GM12891 (cell line): ENCODE data around the gene HOXA9.

Experiments used
- DNase-seq: peaks from one replicate; pipeline ENCODE4 v3.0.0; 2011; ENCODE audit warnings: low spot score; ENCODE audit not compliant: insufficient read length
- FAIRE-seq: peaks from 2 replicates; lab custom pipeline; 2011; peaks lifted over from hg19 to GRCh38; lab: Jason Lieb, UNC
- PAX5 ChIP-seq: IDR thresholded peaks from 2 replicates; pipeline ENCODE4 v1.6.1; 2011; ENCODE audit warnings: low read length, moderate library complexity, mild to moderate bottlenecking; ENCODE audit not compliant: insufficient read depth, severe bottlenecking
- POLR2A ChIP-seq: IDR thresholded peaks from 2 replicates; pipeline ENCODE4 v1.6.1; 2011; ENCODE audit warnings: low read depth, low read length, control low read depth
- POLR2AphosphoS5 ChIP-seq: IDR thresholded peaks from 2 replicates; pipeline ENCODE4 v1.6.1; 2011; ENCODE audit warnings: low read depth, low read length, control low read depth
- POU2F2 ChIP-seq: IDR thresholded peaks from 2 replicates; pipeline ENCODE4 v1.6.1; 2011; ENCODE audit warnings: low read depth, mild to moderate bottlenecking, control low read depth, low read length, moderate library complexity
- SPI1 ChIP-seq: IDR thresholded peaks from 2 replicates; pipeline ENCODE4 v1.6.1; 2011; ENCODE audit warnings: low read depth, low read length, control low read depth
- TAF1 ChIP-seq: IDR thresholded peaks from 2 replicates; pipeline ENCODE4 v1.6.1; 2011; ENCODE audit warnings: low read depth, low read length, control low read depth

Gene HOXA9

DNA sequence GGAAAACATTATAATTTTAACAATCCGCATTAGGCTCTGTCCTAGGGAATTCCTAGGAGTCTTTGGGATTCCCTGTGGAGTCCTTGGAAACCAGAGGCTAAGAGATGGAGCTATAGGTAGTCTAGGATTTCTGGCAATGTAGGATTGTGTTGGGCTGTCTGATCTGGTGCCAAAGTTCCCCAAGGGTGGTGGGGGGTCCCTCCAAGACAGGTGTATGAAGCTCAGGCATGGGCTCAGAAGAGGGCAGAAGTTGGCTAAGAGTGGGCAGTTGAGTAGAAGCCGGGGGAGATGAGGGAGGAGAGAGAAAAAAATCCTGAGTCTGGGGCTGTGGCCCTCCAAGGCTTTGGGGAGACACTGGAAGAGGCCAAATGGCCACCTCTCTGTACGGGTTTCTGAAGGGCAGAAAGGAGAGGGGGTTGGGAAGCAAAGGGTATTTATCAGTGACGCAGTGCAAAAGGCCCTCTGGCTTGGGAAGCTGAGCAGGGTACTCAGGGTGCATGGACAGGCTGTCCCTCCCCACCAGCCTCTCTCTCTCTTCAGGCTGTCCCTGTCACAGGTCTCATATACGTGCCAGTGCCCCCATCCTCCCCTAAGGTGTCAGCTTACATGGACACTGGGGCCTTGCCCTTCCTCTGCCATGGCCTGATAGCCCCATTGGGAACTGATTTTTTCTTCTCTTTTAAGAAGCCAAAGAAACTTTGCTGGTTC is 18.7 kb downstream of the HOXA9 start:
- TF ChIP-seq SPI1 (no peak), PAX5 (no peak), TAF1 (no peak), POLR2A (no peak), POLR2AphosphoS5 (no peak), POU2F2 (no peak)
- FAIRE-seq (no peak), DNase-seq (no peak)

GRCh38 chr7:27145914-27146412 is 19.4 kb downstream of the HOXA9 start:
- TF ChIP-seq POU2F2 (no peak), SPI1 (no peak), POLR2AphosphoS5 (no peak), POLR2A (no peak), TAF1 (no peak), PAX5 (no peak)
- DNase-seq (no peak), FAIRE-seq (no peak)

GRCh38 chr7:27145165-27145913 is 20.0 kb downstream of the HOXA9 start:
- FAIRE-seq, result no peak
- TF ChIP-seq POLR2A (no peak), SPI1 (no peak), PAX5 (no peak), POU2F2 (no peak), POLR2AphosphoS5 (no peak), TAF1 (no peak)
- DNase-seq, result no peak

DNA sequence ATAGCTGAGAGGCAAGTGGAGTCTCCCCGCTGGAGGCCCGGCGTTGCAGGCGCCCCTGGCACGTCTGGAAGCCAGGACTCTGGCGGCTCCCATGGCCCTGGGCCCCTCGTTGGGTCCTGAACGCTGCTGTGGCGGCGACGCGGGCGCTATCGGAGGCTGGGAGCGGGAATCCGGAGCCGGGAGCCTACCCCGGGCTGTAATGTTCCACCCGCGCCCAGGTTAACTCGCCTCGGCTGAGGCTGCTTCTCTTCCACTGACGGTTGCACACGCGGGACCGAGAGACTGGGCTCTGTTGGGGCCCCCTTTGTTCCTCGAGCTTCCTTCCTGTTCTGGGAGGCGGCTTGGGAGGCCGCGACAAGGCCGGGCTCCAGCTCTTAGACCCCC is 20.6 kb downstream of the HOXA9 start:
- DNase-seq, result no peak
- TF ChIP-seq POLR2AphosphoS5, result no peak
- no peak for TF ChIP-seq POU2F2
- TF ChIP-seq SPI1, result no peak
- no peak for FAIRE-seq

DNA sequence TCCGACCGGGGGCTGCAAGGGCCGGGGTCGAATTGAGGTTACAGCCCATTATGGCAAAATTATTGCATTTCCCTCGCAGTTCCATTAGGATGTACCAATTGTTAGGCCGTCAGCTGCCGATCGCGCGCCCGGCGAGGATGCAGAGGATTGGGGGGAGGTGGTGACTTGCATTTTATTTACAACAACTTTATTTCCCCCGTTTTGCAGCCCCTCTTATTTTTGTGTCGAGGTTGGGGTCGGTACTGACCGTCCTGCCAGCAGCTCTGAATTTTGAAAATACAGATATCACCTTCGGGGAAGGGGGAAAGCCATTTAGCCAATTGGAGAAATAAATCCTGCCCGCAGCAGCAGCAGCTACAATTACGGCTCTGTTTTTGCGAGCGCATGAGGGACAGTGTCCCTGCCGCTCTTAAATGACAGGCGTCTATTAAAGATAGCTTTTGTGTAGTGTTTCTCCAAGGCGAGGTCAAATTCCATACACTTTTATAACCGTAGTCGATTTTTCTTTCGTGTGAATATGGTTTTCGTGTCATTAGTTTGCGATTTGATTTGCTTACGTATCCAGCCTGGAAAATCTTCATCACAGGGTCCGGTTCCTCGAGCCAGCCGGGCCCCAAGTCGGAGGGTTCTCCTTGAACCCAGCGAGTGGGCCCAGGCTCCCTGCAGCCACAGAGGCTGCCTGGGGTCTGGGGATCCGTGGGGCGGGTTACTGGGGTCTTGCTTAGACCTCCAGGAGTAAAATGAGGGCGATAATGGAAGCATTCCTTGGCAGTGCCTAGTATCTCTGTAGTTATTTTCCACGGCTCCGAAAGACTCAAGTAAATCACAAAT is 21.2 kb downstream of the HOXA9 start:
- no peak for FAIRE-seq
- DNase-seq, result no peak
- TF ChIP-seq POLR2A (no peak), POU2F2 (no peak), POLR2AphosphoS5 (no peak), PAX5 (no peak), SPI1 (no peak), TAF1 (no peak)

DNA sequence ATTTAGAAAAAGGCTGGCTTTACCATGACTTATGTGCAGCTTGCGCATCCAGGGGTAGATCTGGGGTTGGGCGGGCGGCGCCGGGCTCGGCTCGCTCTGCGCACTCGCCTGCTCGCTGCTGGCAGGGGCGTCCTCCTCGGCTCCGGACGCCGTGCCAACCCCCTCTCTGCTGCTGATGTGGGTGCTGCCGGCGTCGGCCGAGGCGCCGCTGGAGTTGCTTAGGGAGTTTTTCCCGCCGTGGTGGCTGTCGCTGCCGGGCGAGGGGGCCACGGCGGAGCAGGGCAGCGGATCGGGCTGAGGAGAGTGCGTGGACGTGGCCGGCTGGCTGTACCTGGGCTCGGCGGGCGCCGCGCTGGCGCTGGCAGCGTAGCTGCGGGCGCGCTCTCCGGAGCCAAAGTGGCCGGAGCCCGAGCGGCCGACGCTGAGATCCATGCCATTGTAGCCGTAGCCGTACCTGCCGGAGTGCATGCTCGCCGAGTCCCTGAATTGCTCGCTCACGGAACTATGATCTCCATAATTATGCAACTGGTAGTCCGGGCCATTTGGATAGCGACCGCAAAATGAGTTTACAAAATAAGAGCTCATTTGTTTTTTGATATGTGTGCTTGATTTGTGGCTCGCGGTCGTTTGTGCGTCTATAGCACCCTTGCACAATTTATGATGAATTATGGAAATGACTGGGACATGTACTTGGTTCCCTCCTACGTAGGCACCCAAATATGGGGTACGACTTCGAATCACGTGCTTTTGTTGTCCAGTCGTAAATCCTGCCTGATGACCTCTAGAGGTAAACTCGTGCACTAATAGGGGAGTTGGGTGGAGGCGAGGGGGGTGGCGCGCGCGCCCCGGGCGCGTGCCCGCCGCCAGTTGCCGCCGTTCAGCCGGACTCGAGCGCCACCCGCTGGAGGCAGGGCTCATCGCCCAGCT is 22.1 kb downstream of the HOXA9 start, which contains the start of gene HOXA5:
Gene HOXA5, minus strand, starts transcription at position 659 of the 927 bp plus-strand sequence. Its CDS starts 74 bp downstream, at position 585.
- FAIRE-seq, result no peak
- no peak for DNase-seq
- TF ChIP-seq POU2F2 (no peak), PAX5 (no peak), SPI1 (no peak), POLR2AphosphoS5 (no peak), POLR2A (no peak), TAF1 (no peak)

GRCh38 chr7:27142580-27143022 is 22.7 kb downstream of the HOXA9 start:
- FAIRE-seq, result no peak
- DNase-seq, result no peak
- TF ChIP-seq PAX5, result no peak
- TF ChIP-seq POU2F2, result no peak
- TF ChIP-seq POLR2AphosphoS5, result no peak
- no peak for TF ChIP-seq TAF1

GRCh38 chr7:27141923-27142579 is 23.3 kb downstream of the HOXA9 start:
- no peak for TF ChIP-seq POLR2AphosphoS5
- TF ChIP-seq PAX5, result no peak
- no peak for TF ChIP-seq TAF1
- no peak for TF ChIP-seq POLR2A
- no peak for TF ChIP-seq SPI1
- TF ChIP-seq POU2F2, result no peak
- DNase-seq (no peak), FAIRE-seq (no peak)
